Prostate gland (tissue), 2 donors: Measurements from ENCODE around the gene DIS3L2.

Experiments
- POLR2A ChIP-seq: fragments of 450-650 bp; IDR thresholded peaks from one replicate; pipeline ENCODE4 v1.6.1; 2016; ENCODE audit warnings: antibody characterized with exemption, mild to moderate bottlenecking
- TF ChIP-seq, protein P1 (sequence below), 4 experiments: fragments of 200-600 bp in 2 of 4; fragments of 450-650 bp in 2 of 4; sonication (generic) in 2 of 4; IDR thresholded peaks; 1 replicate in 3 of 4; 2 replicates in 1 of 4; pipeline ENCODE4 v1.5.1; 2016 to 2019; ENCODE audit warnings: antibody characterized with exemption in 4 of 4, mild to moderate bottlenecking in 2 of 4, moderate library complexity in 2 of 4

DNA sequence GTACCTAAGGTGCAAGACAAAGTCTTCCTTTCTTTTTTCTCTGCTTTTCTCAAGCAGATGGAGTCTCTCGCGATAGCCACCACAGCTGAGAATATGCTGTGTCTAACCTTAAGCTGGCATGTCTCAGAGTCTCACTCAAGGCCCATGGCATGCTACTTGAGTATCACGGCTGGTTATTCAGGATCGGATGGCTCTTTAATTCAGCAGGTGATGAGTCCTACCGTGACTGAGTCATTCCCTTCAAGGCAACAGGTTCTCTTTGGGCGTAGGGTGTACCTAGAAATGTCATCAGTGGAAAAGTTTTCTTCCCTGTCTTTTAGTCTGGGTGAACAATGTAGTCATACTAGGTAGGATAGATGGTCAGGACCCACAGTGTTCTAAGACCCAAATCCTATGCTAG, 136.2 kb downstream of the DIS3L2 start:
- TF ChIP-seq, protein P1, sequence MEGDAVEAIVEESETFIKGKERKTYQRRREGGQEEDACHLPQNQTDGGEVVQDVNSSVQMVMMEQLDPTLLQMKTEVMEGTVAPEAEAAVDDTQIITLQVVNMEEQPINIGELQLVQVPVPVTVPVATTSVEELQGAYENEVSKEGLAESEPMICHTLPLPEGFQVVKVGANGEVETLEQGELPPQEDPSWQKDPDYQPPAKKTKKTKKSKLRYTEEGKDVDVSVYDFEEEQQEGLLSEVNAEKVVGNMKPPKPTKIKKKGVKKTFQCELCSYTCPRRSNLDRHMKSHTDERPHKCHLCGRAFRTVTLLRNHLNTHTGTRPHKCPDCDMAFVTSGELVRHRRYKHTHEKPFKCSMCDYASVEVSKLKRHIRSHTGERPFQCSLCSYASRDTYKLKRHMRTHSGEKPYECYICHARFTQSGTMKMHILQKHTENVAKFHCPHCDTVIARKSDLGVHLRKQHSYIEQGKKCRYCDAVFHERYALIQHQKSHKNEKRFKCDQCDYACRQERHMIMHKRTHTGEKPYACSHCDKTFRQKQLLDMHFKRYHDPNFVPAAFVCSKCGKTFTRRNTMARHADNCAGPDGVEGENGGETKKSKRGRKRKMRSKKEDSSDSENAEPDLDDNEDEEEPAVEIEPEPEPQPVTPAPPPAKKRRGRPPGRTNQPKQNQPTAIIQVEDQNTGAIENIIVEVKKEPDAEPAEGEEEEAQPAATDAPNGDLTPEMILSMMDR (IDR thresholded peaks at IDR 0.05) = no peak
- TF ChIP-seq POLR2A = no peak
